NCI-H510A treated with DMSO at 0.1 percent for 48 hours (cell line): ENCODE results near the gene ZNF614.
"Not testable (repeated sequence)": the region's sequence is repeated elsewhere in the genome, so short reads cannot be mapped to it uniquely, and the experiment has no call there.

Source experiments
- DNase-seq: peaks from one replicate; lab custom pipeline; 2025; lab: John Stamatoyannopoulos, UW

The ZNF614 gene

DNA sequence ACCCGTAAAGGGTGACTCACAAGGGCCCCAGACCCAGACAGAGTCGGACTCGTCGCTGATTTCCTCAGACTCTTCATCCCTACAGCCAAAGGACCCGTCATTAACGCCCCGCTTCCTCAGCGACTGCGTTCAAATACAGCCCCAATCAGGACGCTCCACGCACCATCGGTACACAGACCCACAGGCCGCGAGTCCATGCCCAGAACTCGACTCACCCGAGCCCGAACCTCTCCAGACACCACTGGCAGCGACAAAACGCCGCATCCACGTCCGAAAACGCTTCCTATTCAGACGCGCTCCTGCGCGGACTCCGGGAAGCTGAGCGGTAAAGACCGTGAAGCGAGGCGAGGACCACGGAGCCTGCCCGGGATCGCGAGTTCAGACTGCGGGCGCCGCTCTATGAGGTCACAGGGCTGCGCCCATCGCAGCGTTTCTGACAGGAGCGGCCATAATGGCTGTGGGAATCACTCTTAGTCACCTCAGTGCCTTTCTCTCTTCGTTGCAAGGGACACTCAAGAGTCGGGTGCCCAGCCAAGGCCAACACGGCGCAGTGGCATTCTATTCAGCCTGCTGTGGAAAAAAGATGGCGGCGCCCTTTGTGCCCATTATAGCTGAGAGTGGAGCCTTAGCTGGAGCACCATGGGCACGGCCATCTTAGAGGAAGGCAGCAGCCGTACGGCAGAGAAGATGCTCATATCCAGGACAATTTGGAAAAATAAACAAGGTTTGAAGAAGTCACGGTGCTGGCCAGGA is at the start of gene ZNF614:
ZNF614 (minus strand) TSS at position 353 of the 753 bp plus-strand sequence. CDS start 2,634 bp downstream, outside the sequence.
- peak; percentile 92 for DNase-seq

- DNase-seq = no peak
Observed at GRCh38 chr19:52070496-52070895, 42.3 kb upstream of the ZNF614 start.

DNA sequence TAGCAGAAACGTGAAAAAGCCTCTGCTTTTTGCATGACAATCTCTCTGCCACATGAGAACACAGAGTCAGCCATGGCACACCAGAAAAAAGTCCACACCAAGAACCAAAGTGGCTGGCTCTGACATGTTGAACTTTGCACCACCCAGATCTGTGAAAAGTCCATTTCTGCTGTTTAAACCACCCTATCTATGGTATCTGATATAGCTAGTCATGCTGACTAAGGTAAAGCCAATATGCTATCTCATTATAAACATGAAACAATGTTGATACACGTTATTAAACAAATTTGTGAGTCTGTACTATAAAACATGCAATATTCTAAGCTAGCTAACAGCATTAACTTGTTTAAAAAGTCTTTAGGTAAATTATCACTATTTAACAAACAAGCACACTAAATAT is 41.5 kb upstream of the ZNF614 start:
- DNase-seq = no peak

DNA sequence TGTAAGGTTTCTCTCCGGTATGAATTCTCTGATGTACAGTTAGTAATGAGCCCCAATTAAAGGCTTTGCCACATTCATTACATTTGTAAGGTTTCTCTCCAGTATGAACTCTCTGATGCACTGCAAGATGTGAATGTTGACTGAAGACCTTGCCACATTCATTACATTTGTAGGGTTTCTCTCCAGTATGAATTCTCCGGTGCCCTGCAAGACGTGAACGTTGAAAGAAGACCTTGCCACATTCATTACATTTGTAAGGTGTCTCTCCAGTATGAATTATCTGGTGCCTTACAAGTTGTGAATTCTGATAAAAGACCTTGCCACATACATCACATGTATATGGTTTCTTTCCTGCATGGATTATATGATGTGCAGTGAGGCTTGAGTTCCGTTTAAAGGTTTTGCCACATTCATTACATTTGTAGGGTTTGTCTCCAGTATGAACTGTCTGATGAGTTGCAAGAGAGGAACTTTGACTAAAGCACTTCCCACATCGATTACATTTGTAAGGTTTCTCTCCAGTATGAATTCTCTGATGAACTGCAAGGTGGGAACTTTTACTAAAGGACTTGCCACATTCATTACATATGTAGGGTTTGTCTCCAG is 38.2 kb upstream of the ZNF614 start:
- DNase-seq = no peak

DNA sequence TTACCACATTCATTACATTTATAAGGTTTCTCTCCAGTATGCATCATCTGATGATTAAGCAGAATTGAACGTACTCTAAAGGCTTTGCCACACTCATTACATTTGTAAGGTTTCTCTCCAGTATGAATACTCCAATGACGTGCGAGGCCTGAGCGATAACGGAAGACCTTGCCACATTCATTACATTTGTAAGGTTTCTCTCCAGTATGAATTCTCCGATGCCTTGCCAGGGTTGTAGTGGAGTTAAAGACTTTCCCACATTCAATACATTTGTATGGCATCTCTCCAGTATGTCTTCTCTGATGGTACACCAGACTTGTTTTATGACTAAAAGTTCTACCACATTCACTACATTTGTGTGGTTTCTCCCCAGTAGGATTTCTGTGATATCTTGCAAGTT is 37.2 kb upstream of the ZNF614 start:
- no peak for DNase-seq

DNA sequence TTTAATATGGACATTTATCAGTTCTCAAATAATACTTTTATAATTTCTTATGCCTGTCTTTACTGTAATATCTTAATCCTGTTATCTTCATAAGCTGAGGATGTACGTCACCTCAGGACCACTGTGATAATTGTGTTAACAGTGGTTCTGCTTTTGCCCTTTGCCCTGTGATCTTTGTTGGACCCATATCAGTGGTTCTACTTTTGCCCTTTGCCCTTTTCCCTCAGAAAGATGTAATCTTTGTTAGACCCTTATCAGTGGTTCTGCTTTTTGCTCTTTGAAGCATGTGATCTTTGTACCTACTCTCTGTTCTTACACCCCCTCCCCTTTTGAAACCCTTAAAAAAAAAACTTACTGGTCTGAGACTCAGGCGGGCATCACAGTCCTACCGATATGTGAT is 28.3 kb upstream of the ZNF614 start:
- DNase-seq = not testable (repeated sequence)

- not testable (repeated sequence) for DNase-seq
Observed at GRCh38 chr19:52051736-52052135, 23.6 kb upstream of the ZNF614 start.

DNA sequence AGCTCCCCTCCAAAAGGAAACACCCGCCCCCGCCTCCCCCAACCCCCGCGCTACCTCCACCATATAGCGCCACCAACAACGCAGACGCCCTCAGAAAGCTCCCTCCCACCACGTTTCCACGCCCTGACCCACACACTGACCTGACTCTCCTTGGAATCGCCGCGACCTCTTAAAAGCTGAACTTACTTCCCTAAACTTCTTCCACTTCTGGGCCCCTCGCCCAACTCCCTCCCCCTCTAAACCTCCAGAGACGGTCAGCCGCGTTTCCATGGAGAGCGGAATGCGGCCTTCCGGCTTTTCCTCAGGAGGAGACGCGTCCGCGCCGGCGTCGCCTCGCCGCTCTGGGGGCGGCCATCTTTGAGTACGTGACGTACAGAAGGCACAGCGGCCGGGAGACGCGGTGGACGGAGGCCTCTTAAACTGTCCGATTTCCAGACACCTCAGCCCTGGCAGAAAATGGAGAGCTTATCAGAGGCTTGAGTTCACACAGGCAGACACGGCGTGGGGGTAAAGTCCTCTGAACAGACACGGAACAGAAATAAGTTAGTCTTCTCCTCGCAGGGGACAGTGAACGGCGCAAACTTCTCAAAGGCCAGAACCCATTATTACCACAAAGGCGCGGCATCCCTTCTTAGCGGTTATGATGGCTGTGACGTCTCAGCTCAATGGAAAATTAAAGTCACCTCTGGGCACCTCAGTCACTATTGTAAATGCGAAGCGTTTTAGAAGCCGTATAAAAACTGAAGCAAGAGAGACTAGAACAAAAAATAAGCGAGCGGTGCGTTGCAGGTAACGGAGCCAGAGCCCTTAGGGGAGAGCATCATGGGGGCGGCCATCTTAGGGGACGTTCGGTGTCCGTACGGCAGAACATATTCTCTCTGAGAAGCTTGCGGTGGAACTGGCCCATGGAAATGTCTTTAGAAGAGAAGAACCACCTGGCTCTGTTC is 20.6 kb upstream of the ZNF614 start, which contains the start of gene ZNF432:
ZNF432 (minus strand) TSS at position 284 of the 947 bp plus-strand sequence. CDS start 1,970 bp downstream, outside the sequence.
- peak; percentile 96 for DNase-seq

GRCh38 chr19:52039169-52039568 is 11.0 kb upstream of the ZNF614 start:
- no peak for DNase-seq

DNA sequence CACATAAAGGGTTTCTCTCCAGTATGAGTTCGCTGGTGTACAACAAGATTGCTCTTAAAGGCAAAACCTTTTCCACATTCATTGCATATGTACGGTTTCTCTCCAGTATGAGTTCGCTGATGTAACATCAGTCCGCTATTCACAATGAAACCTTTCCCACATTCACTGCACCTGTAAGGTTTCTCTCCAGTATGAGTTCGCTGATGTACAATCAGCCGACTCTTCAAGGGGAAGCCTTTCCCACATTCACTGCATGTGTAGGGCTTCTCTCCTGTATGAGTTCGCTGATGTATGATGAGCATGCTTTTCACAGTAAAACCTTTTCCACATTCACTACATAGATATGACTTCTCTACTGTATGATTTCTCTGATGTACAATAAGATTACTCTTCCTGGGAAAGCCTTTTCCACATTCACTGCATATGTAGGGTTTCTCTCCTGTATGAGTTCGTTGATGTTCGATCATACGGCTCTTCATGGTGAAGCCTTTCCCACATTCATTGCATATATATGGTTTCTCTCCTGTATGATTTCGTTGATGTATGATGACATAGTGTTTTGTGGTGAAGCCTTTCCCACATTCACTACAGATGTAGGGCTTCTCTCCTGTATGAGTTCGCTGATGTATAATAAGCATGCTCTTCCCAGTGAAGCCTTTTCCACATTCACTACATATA is 6.0 kb upstream of the ZNF614 start:
- no peak for DNase-seq

- DNase-seq = no peak
Observed at GRCh38 chr19:52028780-52029123, 573 bp upstream of the ZNF614 start.

DNA sequence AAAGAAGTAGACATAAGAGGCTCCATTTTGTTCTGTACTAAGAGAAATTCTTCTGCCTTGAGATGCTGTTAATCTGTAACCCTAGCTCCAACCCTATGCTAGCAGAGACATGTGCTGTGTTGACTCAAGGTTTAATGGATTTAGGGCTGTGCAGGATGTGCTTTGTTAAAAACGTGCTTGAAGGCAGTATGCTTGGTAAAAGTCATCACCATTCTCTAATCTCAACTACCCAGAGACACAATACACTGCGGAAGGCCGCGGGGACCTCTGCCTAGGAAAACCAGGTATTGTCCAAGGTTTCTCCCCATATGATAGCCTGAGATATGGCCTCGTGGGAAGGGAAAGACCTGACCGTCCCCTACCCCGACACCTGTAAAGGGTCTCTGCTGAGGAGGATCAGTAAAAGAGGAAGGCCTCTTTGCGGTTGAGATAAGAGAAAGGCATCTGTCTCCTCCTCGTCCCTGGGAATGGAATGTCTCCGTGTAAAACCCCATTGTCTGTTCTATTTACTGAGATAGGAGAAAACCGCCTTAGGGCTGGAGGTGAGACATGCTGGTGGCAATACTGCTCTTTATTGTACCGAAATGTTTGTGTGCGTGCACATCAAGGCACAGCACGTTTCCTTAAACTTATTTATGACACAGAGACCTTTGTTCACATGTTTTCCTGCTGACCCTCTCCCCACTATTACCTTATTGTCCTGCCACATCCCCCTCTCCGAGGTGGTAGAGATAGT is 1.8 kb downstream of the ZNF614 start:
- not testable (repeated sequence) for DNase-seq

DNA sequence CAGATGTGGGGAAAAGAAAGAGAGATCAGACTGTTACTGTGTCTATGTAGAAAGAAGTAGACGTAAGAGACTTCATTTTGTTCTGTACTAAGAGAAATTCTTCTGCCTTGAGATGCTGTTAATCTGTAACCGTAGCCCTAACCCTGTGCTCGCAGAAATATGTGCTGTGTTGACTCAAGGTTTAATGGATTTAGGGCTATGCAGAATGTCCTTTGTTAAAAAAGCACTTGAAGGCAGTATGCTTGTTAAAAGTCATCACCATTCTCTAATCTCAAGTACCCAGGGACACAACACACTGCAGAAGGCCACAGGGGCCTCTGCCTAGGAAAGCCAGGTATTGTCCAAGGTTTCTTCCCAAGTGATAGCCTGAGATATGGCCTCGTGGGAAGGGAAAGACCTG is 3.7 kb downstream of the ZNF614 start:
- not testable (repeated sequence) for DNase-seq

DNA sequence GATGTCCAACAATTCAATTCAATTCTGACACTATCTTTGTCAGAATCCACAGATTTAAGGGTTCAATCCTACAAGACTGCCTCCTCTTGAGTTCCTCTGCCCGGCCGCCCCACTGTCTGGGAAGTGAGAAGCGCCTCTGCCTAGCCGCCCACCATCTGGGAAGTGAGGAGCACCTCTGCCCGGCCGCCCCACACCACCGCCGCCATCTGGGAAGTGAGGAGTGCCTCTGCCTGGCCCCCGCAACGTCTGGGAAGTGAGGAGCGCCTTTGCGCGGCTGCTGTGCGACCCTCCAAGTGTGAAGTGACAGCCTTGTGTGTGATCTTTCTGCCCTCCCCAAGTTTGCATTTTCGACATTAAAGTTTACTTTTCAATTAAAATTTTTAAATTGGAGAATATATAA is 6.0 kb downstream of the ZNF614 start:
- DNase-seq = no peak

DNA sequence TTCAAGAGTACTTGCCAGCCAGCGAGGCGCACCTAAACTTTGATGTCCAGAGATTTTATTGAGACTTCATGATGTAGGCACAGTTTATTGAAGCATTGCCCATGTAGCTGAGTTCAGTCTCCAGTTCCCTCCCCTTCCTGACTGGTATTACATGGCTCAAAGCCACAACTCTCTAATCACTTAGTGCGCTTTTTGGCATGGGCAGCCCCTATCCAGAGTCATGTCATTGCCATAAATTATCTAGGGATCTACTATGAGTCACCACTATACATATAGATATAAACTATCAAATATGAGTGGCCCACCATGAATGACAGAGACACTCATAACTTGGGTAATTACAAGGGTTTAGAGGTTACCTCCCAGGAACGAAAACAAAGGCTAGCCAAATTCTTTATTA is 7.7 kb downstream of the ZNF614 start:
- no peak for DNase-seq

GRCh38 chr19:52010674-52011073 is 17.5 kb downstream of the ZNF614 start:
- DNase-seq = no peak

- peak; percentile 95 for DNase-seq
Observed at GRCh38 chr19:52007806-52008557, 20.2 kb downstream of the ZNF614 start, which contains the start of gene ZNF615. ZNF615 (minus strand) TSS chr19:52008211; CDS start chr19:52003711, 4,500 bp downstream.

- no peak for DNase-seq
Observed at GRCh38 chr19:52007451-52007805, 20.8 kb downstream of the ZNF614 start.

GRCh38 chr19:51994048-51994644 is 34.0 kb downstream of the ZNF614 start:
- no peak for DNase-seq

DNA sequence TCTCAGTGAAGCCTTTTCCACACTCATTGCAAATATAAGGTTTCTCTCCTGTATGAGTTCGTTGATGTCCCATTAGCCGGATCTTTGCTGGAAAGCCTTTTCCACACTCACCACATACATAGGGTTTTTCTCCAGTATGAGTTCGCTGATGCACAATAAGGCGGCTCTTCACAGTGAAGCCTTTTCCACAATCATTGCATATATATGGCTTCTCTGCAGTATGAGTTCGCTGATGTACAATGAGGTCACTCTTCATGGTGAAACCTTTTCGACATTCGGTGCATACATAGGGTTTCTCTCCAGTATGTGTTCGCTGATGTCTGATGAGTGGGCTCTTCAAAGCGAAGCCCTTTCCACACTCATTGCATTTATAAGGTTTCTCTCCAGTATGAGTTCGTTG is 34.8 kb downstream of the ZNF614 start:
- DNase-seq = no peak
